Type B pancreatic cell (in vitro differentiated cells): ENCODE results near the gene CLINT1. TPM values are rescaled to one million over a fixed set of nuclear protein-coding genes. Genes with fewer than 3 reads are reported as not detected.

Experiments used
- DNase-seq: peaks from one replicate; pipeline ENCODE4 v3.0.0; 2021; ENCODE audit warnings: mixed read lengths; ENCODE audit not compliant: unreplicated experiment; ENCODE audit errors: extremely low spot score
- H3K27ac Mint-ChIP-seq: 2 replicates; pipeline ENCODE4 v1.8.0; 2021; ENCODE audit warnings: mild to moderate bottlenecking, mixed read lengths
- H3K27me3 Mint-ChIP-seq: 2 replicates; pipeline ENCODE4 v1.8.0; 2021; ENCODE audit warnings: mixed read lengths
- H3K36me3 Mint-ChIP-seq: 2 replicates; pipeline ENCODE4 v1.8.0; 2021; ENCODE audit warnings: mixed read lengths
- H3K4me1 Mint-ChIP-seq: one replicate; pipeline ENCODE4 v1.8.0; 2021; ENCODE audit warnings: mixed read lengths; ENCODE audit not compliant: unreplicated experiment
- H3K4me3 Mint-ChIP-seq: 2 replicates; pipeline ENCODE4 v1.8.0; 2021; ENCODE audit warnings: mild to moderate bottlenecking, mixed read lengths
- H3K9me3 Mint-ChIP-seq: 2 replicates; pipeline ENCODE4 v1.8.0; 2021; ENCODE audit warnings: mixed read lengths
- total RNA-seq: library from RNA; stranded (reverse); gene quantifications from 2 replicates; pipeline ENCODE4 v1.2.1, GENCODE V29; 2021; ENCODE audit warnings: low replicate concordance
- TF ChIP-seq, protein P1 (sequence below): fragments of 200-600 bp; sonication (generic); conservative IDR thresholded peaks from 2 replicates; pipeline ENCODE4 v1.5.0; 2021; ENCODE audit warnings: antibody characterized with exemption, mild to moderate bottlenecking

The CLINT1 gene
- total RNA-seq, 1 donor from 2014 or later: 81.8 TPM

DNA sequence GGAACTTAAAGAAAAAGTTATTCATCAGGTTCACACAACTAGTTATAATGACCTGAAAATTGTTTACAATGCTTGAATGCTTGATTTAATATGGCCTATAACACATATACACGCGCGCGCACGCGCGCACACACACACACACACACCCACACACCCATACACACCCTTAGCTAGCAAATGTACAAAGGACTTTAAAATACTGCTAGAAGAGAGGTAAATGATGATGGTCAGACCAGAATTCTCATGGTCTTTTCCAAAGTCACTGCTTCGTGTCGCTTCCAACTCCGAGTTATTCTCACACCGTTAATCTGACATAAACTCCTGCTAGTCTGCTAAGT lies 109.5 kb downstream of the CLINT1 start:
- peaks cover 15% of the 10 kb centered on the region for H3K4me1 Mint-ChIP-seq
- H3K4me3 Mint-ChIP-seq: no peak overlapping the region
- DNase-seq: no peak
- no peak overlapping the region for H3K27ac Mint-ChIP-seq
- H3K9me3 Mint-ChIP-seq: no peaks in the 10 kb centered on the region
- TF ChIP-seq, protein P1, sequence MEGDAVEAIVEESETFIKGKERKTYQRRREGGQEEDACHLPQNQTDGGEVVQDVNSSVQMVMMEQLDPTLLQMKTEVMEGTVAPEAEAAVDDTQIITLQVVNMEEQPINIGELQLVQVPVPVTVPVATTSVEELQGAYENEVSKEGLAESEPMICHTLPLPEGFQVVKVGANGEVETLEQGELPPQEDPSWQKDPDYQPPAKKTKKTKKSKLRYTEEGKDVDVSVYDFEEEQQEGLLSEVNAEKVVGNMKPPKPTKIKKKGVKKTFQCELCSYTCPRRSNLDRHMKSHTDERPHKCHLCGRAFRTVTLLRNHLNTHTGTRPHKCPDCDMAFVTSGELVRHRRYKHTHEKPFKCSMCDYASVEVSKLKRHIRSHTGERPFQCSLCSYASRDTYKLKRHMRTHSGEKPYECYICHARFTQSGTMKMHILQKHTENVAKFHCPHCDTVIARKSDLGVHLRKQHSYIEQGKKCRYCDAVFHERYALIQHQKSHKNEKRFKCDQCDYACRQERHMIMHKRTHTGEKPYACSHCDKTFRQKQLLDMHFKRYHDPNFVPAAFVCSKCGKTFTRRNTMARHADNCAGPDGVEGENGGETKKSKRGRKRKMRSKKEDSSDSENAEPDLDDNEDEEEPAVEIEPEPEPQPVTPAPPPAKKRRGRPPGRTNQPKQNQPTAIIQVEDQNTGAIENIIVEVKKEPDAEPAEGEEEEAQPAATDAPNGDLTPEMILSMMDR: no peak
- H3K27me3 Mint-ChIP-seq: peaks cover 2% of the 10 kb centered on the region
- peaks cover 3% of the 10 kb centered on the region for H3K36me3 Mint-ChIP-seq

DNA sequence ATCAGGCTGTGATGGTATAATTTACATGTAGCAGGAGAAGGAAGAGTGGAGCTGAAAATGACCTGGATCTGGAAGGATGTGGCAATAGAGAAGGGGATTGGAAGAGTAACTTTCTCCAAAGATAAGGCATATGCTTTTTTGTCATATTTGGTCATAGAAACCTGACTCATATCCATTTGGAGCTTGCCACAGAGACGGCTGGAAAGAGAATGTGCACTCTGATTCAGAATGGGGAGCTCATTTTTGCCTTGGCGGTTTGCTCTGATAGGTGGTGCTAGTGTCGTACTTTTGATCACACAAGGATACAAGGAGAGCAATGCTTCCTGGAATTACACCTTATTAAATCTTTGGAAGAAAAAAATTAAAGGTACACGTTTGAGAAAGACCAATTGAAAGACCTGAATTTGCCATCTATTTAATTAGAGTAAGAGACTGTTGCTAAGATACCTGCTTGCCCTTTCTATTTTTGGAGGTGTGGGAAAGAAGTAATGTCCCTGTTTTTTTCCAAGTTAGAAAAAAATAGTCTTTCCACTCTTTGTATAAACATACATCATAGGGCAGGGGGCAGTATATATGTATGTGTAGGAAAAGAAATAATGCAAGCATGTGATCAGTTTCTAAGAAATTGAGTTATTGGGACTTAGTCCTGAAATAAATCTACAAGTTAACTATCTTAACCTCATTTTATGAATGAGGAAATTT lies 110.0 kb downstream of the CLINT1 start:
- peaks cover 5% of the 10 kb centered on the region for H3K27me3 Mint-ChIP-seq
- H3K9me3 Mint-ChIP-seq: no peaks in the 10 kb centered on the region
- DNase-seq: no peak
- no peak overlapping the region for H3K4me3 Mint-ChIP-seq
- no peak overlapping the region for H3K27ac Mint-ChIP-seq
- TF ChIP-seq, protein P1: no peak
- H3K4me1 Mint-ChIP-seq: peaks cover 18% of the 10 kb centered on the region
- H3K36me3 Mint-ChIP-seq: peaks cover 3% of the 10 kb centered on the region

DNA sequence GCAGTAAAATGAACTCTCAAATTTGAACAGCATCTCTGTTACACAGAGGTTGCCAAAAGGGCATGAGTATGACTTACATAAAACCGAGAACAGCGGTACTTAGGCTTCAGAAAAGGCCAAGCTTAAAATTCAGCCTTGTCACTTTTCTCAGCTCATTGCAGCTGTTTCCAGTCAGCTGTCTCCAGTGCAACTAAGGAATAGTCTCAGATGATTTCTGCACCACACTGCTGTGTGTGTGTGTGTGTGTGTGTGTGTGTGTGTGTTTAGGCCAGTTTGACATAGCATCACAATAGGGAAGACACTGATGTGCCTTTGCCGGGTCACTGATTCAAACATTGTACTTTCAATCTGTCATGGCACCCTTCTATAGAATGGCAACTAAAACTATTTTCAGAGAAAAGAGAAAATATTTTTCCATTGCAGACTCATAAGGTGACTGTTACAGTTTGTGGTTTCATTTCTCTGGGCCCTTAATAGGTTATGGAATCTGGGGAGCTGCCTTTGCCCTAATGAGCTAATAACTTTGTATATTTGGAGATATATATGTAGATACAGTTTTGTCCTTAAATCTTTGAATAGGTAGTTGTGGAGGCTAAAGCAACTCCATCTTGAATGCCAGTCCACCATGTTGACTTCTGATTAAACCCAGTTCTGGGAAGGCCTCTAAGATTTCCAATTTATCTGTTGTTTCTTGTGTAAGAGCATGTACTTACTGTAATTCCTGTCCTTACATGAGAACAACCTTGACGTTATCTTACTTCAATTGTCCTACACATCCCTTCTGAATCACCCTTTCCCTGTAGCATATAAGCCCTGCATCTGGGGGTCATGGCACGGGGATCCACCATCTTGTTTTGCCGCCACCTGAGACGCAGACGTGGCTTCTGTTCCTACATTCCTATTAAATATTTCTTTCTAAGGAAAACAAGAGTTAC lies 110.9 kb downstream of the CLINT1 start:
- Mint-ChIP-seq H3K27me3 (peaks cover 5% of the 10 kb centered on the region), H3K4me1 (peaks cover 18% of the 10 kb centered on the region), H3K36me3 (peaks cover 3% of the 10 kb centered on the region), H3K9me3 (no peaks in the 10 kb centered on the region), H3K27ac (no peak overlapping the region), H3K4me3 (no peak overlapping the region)
- TF ChIP-seq, protein P1: no peak
- no peak for DNase-seq

DNA sequence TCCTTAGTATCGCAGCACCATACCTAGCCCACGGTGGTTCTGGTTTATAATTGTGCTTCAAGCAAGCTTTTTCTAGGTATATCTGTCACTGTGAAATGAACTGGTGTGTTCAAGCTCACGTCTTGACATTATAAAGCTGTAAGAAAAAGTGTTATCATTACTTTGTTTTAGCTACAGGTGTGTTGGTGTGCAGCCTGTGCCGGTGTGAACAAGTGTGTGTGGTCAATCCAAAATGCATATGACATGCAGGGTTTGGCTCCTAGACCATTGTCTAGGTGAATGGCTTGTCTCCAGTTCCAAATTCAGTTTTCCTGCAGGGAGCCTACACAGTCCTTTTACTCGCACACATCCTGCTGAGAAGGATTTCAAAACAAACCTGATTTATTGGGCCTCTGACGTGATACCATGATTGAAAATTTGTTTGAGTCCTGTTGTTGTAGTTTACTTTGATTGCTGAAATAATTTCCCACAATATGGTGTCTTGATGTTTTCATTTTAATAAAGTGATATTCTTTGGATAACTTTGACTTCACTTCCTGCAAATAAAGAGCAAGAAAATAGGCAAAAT lies 111.7 kb downstream of the CLINT1 start:
- Mint-ChIP-seq H3K4me1 (peaks cover 18% of the 10 kb centered on the region), H3K36me3 (no peaks in the 10 kb centered on the region), H3K9me3 (no peaks in the 10 kb centered on the region), H3K4me3 (no peak overlapping the region), H3K27me3 (peaks cover 5% of the 10 kb centered on the region), H3K27ac (no peak overlapping the region)
- DNase-seq: no peak
- TF ChIP-seq, protein P1: no peak

DNA sequence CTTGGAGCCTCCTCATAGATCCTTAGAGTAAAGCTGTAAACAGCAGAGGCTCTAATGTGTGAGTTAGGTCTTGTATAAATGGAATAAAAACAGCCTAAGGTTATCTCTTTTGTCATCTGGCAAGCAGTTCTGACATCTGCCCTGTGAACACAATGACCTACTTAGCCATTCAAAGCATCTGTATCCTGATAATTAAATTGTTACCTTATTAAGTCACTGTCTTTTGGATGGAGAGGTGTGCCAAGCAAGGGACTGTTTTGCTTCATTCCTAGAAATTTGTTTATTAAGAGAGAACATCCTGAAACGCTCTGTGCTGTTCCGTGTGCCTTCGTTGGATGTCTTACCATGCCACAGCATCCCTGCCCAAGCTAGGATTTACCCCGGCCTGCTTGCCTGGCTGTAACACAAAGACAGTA lies 113.9 kb downstream of the CLINT1 start:
- Mint-ChIP-seq H3K4me1 (peaks cover 18% of the 10 kb centered on the region), H3K27me3 (peaks cover 5% of the 10 kb centered on the region), H3K9me3 (no peaks in the 10 kb centered on the region), H3K4me3 (peak overlapping the region; percentile 93), H3K27ac (no peak overlapping the region), H3K36me3 (no peaks in the 10 kb centered on the region)
- TF ChIP-seq, protein P1: no peak
- no peak for DNase-seq
